Muscle layer of colon (tissue), 2 donors: ENCODE data around the gene MYH11.
A peak's percentile ranks its signal among the peaks of the same experiment; 100 is the strongest.
"Not testable (repeated sequence)": the region's sequence is repeated elsewhere in the genome, so short reads cannot be mapped to it uniquely, and the experiment has no call there.

Experiments
- H3K27ac ChIP-seq: one replicate; pipeline ENCODE4 v1.7.0; 2013; ENCODE audit warnings: low read depth, mild to moderate bottlenecking, low read length, moderate library complexity
- H3K27me3 ChIP-seq, 2 donors: one replicate each; pipeline ENCODE4 v1.7.0; 2013; ENCODE audit warnings: low read length in 2 of 2, mild to moderate bottlenecking in 2 of 2; ENCODE audit not compliant: insufficient read depth in 2 of 2, control insufficient read depth in 1 of 2
- H3K36me3 ChIP-seq: one replicate; pipeline ENCODE4 v1.7.0; 2013; ENCODE audit warnings: mild to moderate bottlenecking, low read length; ENCODE audit not compliant: insufficient read depth
- H3K4me1 ChIP-seq: one replicate; pipeline ENCODE4 v1.7.0; 2013; ENCODE audit warnings: mild to moderate bottlenecking, low read length; ENCODE audit not compliant: insufficient read depth
- H3K4me3 ChIP-seq, 2 donors: one replicate each; pipeline ENCODE4 v1.7.0; 2013; ENCODE audit warnings: low read length in 2 of 2, low read depth in 1 of 2, mild to moderate bottlenecking in 1 of 2, moderate library complexity in 1 of 2
- H3K9ac ChIP-seq: one replicate; pipeline ENCODE4 v1.7.0; 2013; ENCODE audit warnings: low read length
- H3K9me3 ChIP-seq: one replicate; pipeline ENCODE4 v1.7.0; 2013; ENCODE audit warnings: mild to moderate bottlenecking, low read length
- donor health status: abdominal sarcoma.
- donor health status: Adenocarcinoma of cecum.

Gene MYH11

DNA sequence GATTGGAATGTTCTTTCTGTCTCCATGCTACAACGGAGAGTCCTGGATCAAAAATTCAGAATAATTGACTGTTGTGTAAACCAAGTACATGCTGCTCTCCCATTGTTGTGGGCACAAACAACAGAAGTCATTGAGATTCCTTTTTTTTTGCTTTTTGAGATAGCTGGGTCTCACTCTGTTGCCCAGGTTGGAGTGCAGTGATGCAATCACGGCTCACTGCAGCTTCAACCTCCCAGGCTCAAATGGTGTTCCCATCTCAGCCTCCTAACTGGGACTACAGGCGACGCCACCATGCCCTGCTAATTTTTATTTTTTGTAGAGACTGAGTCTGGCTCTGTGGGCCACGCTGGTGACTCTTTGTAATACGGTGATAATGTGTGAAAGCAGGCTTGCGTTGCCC lies 182.3 kb downstream of the MYH11 start:
- Histone ChIP-seq H3K27ac (no peak overlapping the region), H3K9me3 (no peaks in the 10 kb centered on the region), H3K9ac (no peak overlapping the region), H3K27me3 (no peaks in the 10 kb centered on the region), H3K4me3 (no peak overlapping the region), H3K4me1 (peaks cover 16% of the 10 kb centered on the region), H3K36me3 (peaks cover 26% of the 10 kb centered on the region)

DNA sequence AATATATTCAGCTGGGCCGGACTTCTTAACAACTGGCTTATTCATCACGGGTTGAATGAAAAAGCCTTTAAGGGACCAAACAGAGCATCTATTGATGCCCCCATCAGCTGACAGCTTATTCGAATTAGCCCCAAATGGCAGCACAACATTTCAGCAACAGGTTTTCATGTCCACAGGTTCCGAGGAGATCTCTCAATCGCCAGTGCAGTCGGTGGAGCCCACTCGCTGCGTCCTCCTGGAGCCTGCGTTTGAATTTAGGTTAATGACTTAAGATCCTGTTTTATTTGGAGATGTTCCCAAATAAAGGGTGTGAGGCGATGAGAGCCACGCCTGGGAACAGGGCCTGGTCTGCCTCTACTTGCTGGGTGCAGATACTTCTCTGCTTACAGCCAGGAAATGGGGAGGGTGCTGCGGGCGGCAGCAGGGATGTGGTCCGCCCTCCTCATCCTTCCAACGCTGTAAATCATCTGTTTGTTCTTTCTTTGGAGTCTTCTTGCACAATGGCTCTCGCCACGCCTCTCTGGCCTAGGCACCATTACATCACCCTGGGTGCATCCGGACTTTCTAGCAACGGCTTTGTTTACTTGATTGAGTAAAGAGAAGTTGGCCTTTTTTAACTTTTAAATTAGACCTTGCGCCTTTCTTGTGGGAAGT lies 184.2 kb downstream of the MYH11 start:
- peaks cover 16% of the 10 kb centered on the region for H3K4me1 ChIP-seq
- H3K36me3 ChIP-seq, result peaks cover 30% of the 10 kb centered on the region
- H3K27ac ChIP-seq, result peak overlapping the region; percentile 59
- H3K27me3 ChIP-seq, result no peaks in the 10 kb centered on the region
- no peaks in the 10 kb centered on the region for H3K9me3 ChIP-seq
- no peak overlapping the region for H3K4me3 ChIP-seq
- peak overlapping the region; percentile 21 for H3K9ac ChIP-seq

DNA sequence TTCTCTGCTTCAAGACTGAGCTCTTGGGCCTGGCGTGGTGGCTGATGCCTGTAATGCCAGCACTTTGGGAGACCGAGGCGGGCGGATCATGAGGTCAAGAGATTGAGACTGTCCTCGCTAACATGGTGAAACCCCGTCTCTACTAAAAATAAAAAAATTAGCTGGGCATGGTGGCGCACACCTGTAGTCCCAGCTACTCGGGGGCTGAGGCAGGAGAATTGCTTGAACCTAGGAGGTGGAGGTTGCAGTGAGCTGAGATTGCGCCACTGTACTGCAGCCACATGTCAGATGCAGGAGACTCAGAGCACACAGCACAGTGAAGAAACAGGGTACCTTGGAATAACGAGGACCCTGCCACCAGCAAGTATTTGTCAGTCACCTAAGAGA lies 184.7 kb downstream of the MYH11 start:
- H3K9ac ChIP-seq, result peak overlapping the region; percentile 21
- peaks cover 16% of the 10 kb centered on the region for H3K4me1 ChIP-seq
- H3K4me3 ChIP-seq, H3K27me3 ChIP-seq, H3K9me3 ChIP-seq: not testable (repeated sequence)
- H3K36me3 ChIP-seq, result peaks cover 34% of the 10 kb centered on the region
- H3K27ac ChIP-seq, result peak overlapping the region; percentile 4

DNA sequence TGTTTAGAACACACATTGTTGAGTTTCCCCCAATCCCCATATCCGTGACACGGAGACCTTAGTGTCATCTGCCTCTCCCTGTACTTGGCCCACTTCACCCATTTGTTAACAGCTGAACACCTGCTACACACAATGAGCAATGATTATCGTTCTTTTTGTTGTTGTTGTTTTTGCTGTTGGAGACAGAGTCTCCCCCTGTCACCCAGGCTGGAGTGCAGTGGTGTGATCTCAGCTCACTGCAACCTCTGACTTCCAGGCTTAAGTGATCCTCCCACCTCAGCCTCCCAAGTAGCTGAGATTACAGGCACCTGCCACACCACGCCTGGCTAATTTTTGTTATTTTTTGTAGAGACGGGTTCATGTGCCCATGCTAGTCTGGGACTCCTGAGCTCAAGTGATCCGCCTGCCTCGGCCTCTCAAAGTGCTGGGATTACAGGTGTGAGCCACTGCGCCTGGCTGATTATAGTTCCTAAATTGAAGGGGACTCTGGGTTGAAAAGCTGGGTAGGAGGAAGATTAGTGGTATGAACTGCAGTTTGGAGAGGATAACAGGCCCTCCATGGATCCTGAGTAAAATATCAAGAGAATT lies 185.2 kb downstream of the MYH11 start:
- H3K27me3 ChIP-seq, result no peaks in the 10 kb centered on the region
- no peaks in the 10 kb centered on the region for H3K9me3 ChIP-seq
- peak overlapping the region; percentile 4 for H3K27ac ChIP-seq
- H3K4me3 ChIP-seq, result no peak overlapping the region
- H3K36me3 ChIP-seq, result peaks cover 36% of the 10 kb centered on the region
- no peak overlapping the region for H3K9ac ChIP-seq
- peaks cover 16% of the 10 kb centered on the region for H3K4me1 ChIP-seq

DNA sequence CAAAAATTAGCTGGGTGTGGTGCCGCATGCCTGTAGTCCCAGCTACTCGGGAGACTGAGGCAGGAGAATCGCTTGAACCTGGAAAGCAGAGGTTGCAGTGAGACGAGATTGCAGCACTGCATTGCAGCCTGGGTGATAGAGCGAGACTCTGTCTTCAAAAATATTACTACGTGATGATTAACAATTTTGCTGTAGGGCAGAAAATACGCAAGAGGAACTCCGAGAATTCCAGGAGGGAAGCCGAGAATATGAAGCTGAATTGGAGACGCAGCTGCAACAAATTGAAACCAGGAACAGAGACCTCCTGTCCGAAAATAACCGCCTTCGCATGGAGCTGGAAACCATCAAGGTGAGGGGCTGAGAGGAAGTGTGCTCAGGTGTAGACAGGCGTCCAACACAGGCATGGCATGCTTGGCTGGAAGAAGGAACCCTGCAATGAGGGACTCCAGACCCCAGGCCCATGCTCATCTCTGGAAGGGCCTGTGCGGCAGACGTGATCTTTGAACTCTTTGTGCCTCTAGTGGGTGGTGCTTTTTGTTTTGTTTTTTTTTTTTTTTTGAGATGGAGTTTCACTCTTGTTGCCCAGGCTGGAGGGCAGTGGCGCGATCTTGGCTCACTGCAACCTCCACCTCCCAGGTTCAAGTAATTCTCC lies 189.6 kb downstream of the MYH11 start:
- H3K27ac ChIP-seq, result no peak overlapping the region
- peaks cover 52% of the 10 kb centered on the region for H3K36me3 ChIP-seq

DNA sequence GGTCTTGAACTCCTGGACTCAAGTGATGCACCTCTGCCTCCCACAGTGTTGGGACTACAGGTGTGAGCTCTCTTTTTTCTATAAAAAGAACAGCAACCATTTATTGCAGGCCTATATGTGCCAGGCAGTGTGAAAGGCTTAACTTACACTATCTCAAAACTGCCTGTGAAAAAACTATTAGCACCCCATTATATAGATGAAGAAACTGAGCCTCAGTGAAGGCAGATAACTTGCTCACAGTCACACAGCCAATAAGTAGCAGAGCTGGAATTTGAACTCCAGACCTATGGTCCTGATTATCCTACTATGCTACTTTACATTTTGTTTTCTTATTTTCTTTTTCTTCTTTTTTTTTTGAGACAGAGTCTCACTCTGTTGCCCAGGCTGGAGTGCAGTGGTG lies 191.7 kb downstream of the MYH11 start:
- Histone ChIP-seq H3K9ac (no peak overlapping the region), H3K27me3 (no peaks in the 10 kb centered on the region), H3K36me3 (peaks cover 41% of the 10 kb centered on the region), H3K4me3 (no peak overlapping the region), H3K9me3 (no peaks in the 10 kb centered on the region), H3K27ac (no peak overlapping the region), H3K4me1 (no peaks in the 10 kb centered on the region)

More for the DNA sequence above, 189.6 kb downstream of the MYH11 start:
- H3K9me3 ChIP-seq, result no peaks in the 10 kb centered on the region
- H3K4me3 ChIP-seq, result no peak overlapping the region
- no peak overlapping the region for H3K9ac ChIP-seq
- no peaks in the 10 kb centered on the region for H3K27me3 ChIP-seq
- peaks cover 1% of the 10 kb centered on the region for H3K4me1 ChIP-seq

DNA sequence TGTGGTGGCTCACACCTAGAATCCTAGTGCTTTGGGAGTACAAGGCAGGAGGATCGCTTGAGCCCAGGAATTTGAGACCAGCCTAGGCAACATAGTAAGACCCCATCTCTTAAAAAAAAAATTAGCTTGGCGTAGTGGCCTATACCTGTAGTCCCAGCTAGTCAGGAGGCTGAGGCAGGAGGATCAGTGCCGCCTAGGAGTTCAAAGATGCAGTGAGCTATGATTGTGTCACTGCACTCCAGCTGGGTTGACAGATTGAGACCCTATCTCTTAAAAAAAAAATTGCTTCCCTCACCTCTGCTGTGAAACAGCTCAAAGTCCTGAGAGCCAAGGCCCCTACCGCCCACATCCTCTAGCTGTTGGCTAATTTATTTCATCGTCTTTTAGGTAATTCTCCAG lies 196.6 kb downstream of the MYH11 start:
- H3K27ac ChIP-seq, result no peak overlapping the region
- no peaks in the 10 kb centered on the region for H3K9me3 ChIP-seq
- no peak overlapping the region for H3K4me3 ChIP-seq
- H3K9ac ChIP-seq, result no peak overlapping the region
- H3K36me3 ChIP-seq, result peaks cover 5% of the 10 kb centered on the region
- no peaks in the 10 kb centered on the region for H3K27me3 ChIP-seq
- no peaks in the 10 kb centered on the region for H3K4me1 ChIP-seq

DNA sequence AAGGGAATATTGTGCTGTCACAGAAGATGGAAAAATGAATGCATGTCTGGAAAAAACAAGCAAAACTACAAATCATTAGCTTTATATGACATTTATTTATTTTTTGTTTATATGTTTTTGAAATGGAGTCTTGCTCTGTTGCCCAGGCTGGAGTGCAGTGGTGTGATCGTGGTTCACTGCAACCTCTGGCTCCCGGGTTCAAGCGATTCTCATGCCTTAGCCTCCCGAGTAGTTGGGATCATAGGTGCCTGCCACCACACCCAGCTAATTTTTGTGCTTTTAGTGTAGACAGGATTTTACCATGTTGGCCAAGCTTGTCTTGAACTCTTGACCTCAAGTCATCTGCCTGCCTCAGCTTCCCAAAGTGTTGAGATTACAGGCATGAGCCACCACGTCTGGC lies 198.3 kb downstream of the MYH11 start:
- Histone ChIP-seq H3K9me3 (no peaks in the 10 kb centered on the region), H3K27ac (no peak overlapping the region), H3K4me1 (peaks cover 5% of the 10 kb centered on the region), H3K9ac (no peak overlapping the region), H3K27me3 (no peaks in the 10 kb centered on the region), H3K4me3 (no peak overlapping the region), H3K36me3 (no peaks in the 10 kb centered on the region)

DNA sequence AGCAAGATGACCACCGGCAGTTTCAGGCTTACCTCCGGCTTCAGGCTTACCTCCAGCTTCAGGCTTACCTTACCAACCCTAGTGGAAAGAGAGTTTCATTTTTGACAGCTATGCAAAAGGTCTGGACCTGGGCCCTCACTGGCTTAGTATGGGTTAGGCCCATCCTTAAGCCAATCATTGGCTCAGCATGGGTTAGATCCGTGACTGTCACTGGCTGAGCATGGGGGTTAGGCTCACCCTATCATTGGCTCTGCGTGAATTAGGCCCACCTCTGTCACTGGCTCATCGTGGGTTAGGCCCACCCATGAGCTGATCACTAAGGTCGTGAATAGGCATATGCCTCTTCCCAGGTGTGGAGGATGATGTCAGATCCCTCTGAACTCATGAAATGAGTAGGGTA lies 198.7 kb downstream of the MYH11 start:
- H3K4me3 ChIP-seq, result no peak overlapping the region
- H3K36me3 ChIP-seq, result no peaks in the 10 kb centered on the region
- no peaks in the 10 kb centered on the region for H3K9me3 ChIP-seq
- H3K27ac ChIP-seq, result no peak overlapping the region
- H3K4me1 ChIP-seq, result peaks cover 9% of the 10 kb centered on the region
- H3K27me3 ChIP-seq, result no peaks in the 10 kb centered on the region
- H3K9ac ChIP-seq, result no peak overlapping the region

DNA sequence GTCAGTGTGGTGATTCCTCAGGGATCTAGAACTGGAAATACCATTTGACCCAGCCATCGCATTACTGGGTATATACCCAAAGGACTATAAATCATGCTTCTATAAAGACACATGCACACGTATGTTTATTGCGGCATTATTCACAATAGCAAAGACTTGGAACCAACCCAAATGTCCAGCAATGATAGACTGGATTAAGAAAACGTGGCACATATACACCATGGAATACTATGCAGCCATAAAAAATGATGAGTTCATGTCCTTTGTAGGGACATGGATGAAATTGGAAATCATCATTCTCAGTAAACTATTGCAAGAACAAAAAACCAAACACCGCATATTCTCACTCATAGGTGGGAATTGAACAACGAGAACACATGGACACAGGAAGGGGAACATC lies 201.3 kb downstream of the MYH11 start:
- H3K4me1 ChIP-seq, result peaks cover 25% of the 10 kb centered on the region
- not testable (repeated sequence) for H3K27me3 ChIP-seq, H3K36me3 ChIP-seq, H3K9ac ChIP-seq, H3K4me3 ChIP-seq, H3K9me3 ChIP-seq, H3K27ac ChIP-seq

DNA sequence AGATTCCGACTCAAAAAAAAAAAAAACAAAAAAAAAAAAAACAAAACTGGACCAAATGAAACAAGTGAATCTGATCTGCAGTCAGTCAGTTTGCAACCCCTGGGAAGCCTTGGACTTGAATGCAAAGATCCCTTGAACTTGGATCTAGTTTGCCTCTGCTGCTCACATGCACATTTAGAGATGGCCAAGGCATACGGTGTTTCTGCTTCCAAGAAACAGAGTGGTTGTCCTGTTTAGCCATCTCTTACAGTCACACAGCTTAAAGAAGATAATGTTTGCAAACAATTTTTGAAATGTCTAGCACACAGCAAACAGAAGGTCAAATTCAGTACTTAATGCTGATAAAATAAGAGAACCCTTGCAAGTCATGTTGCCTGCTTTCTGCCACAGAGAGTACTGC lies 202.2 kb downstream of the MYH11 start:
- no peaks in the 10 kb centered on the region for H3K36me3 ChIP-seq
- H3K4me1 ChIP-seq, result peaks cover 26% of the 10 kb centered on the region
- H3K27ac ChIP-seq, result no peak overlapping the region
- H3K27me3 ChIP-seq, result no peaks in the 10 kb centered on the region
- no peak overlapping the region for H3K9ac ChIP-seq
- no peaks in the 10 kb centered on the region for H3K9me3 ChIP-seq
- no peak overlapping the region for H3K4me3 ChIP-seq

DNA sequence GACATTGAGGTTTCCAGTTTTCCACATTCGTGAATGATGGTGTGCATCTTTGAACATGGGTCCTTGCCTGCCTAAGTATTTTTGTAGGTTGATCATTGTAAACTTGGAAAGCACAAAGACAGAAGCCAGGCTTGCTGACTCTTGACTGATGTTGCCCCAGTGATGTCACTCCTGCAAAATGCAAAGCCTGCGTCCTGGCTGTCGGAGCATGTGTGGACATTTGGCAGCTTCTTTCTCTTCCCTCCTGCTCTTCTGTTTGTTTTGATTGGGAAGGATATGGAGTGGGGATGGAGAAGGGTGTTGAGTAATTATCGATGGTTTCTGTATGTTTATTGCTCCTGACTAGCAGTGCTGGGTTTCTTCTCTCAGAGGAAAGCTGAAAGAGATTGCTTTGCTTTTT lies 203.6 kb downstream of the MYH11 start:
- no peak overlapping the region for H3K9ac ChIP-seq
- no peaks in the 10 kb centered on the region for H3K9me3 ChIP-seq
- peaks cover 30% of the 10 kb centered on the region for H3K4me1 ChIP-seq
- H3K27me3 ChIP-seq, result no peaks in the 10 kb centered on the region
- peak overlapping the region; percentile 47 for H3K27ac ChIP-seq
- peak overlapping the region in 1 of 2 donors; percentile 3 for H3K4me3 ChIP-seq
- H3K36me3 ChIP-seq, result no peaks in the 10 kb centered on the region
